Measurements from ENCODE around the gene CTDSPL.
"Not testable (repeated sequence)": the region's sequence is repeated elsewhere in the genome, so short reads cannot be mapped to it uniquely, and the experiment has no call there.

CTDSPL gene

GRCh38 chr3:38018296-38019266 lies 156.9 kb downstream of the CTDSPL start:
- no peak for DNase-seq (ENCODE audit: low read depth in 2 of 2)

DNA sequence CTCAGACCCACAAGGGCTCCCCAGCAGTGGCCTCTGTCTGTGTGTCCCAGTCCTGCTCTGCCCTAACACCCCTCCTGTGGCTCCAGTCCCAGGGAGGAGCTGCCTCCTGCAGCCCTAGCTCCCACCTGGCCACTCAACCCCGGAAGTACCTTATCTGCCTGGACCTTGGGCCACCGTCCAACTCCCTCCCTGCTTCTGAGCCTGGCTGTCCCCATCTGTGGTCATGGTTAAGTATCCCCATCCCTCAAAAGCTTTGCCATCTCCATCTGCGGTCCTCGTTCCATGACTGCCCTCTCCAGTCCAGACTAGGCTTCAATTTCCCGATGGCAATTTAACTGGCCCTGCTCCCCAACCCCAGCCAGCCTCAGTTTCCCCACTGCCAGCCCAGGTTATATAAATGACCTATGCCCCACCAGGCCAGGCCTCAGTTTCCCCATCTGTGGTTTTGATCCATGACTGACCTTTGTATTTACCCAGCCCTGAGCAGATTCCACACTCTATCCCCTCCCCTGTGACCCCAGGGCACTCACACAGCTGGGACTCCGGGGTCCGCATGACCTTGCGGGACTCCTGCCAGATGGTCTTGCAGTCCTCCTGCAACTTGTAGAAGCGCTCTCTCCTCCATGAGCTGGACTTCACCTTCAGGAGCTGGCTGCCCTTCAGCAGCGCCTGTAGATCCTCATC lies 158.1 kb downstream of the CTDSPL start:
- DNase-seq (ENCODE audit: low read depth in 2 of 2), result no peak

DNA sequence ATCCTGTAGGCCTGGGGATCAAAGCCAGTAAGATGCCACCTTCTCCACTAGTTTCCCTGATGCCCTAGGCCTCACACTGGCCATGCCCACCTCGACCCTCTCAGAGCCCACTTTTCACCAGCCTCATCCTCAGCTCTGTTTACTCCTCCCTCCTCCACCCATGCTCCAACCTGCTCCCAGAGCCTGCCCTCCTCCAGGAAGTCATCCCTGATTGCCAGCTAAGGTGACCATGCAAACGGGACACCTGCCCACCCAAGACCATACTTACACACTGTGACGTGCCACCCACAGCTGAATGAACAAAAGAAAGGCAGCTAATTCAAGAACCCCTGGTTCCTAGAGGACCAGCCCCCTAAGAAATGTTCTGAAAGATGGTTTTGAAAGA lies 158.7 kb downstream of the CTDSPL start:
- no peak for DNase-seq (ENCODE audit: low read depth in 2 of 2)

DNA sequence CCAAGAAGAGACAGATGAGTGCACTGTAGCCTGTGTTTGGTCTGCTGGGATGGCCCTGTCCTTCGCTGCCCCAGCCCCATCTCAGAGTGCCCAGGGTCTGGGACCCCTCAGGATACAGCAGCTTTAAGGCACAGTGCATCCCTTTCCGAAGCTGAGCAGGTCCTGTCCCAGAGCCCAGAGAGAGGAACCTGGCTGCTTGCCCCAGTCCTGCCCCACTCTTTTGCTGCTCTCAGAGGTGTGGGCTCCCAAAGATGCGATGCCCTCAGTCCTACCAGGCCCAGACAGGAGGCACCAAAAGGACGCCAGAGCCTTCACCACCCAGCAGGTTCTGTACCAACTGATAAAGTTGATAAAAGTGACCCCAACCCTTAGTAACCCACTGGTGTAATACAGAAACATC lies 159.5 kb downstream of the CTDSPL start:
- DNase-seq (ENCODE audit: low read depth in 2 of 2), result no peak

DNA sequence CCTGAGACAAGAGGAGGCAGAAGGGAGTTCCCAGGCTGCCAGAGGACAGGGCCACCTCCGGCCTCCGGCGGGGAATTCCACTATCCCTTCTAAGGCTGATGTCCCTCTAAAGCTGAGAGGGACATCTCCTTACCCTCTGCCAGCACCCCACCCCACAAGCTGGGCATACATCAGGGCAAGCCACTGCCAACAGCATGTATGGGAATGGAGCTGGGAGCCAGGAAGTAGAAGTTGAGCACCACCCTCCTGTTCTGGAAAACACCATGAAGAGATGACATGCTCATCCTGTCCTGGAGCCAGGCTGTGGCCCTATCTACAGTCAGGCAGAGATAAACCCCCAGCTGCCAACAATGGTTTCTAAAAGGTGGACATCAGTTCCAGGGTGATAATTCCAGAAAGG lies 160.6 kb downstream of the CTDSPL start:
- DNase-seq (ENCODE audit: low read depth in 2 of 2), result no peak

DNA sequence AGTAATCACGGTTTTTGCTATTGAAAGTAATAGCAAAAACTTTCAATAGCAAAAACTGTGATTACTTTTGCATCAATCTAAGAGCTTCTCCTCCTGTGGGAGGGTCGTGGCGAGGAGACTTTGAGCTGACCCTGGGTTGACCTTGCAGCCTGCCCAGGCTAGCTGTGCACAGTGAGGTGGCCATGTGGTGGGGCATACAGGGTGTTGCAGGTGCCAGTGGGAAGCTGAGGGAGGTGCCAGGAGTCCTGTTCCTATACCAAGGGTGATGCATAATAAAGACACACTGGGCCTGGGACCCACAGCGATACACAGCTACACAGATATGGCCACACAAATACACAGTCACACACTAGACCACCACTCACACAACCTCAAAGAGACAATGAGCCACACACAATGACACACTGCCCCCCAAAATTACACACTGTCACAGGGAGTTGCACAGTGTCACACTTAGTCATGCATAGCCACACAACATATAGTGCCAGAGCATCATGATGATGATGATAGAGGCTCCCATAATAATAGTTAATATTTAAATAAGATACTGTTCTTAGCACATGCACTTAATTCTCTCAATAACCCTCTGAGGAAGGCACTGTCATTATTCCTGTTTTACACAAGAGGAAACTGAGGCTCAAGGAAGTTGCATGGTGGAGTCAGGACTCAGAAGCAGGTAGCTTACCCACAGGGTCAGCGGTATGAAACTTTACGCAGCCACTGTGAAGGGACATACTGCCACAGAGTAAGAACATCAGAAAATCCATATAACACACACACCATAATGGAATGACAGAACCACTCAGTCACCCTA lies 161.4 kb downstream of the CTDSPL start:
- no peak for DNase-seq (ENCODE audit: low read depth in 2 of 2)

- DNase-seq (ENCODE audit: low read depth in 2 of 2), result no peak
These were observed 165.2 kb downstream of the CTDSPL start for GRCh38 chr3:38026856-38027255.

DNA sequence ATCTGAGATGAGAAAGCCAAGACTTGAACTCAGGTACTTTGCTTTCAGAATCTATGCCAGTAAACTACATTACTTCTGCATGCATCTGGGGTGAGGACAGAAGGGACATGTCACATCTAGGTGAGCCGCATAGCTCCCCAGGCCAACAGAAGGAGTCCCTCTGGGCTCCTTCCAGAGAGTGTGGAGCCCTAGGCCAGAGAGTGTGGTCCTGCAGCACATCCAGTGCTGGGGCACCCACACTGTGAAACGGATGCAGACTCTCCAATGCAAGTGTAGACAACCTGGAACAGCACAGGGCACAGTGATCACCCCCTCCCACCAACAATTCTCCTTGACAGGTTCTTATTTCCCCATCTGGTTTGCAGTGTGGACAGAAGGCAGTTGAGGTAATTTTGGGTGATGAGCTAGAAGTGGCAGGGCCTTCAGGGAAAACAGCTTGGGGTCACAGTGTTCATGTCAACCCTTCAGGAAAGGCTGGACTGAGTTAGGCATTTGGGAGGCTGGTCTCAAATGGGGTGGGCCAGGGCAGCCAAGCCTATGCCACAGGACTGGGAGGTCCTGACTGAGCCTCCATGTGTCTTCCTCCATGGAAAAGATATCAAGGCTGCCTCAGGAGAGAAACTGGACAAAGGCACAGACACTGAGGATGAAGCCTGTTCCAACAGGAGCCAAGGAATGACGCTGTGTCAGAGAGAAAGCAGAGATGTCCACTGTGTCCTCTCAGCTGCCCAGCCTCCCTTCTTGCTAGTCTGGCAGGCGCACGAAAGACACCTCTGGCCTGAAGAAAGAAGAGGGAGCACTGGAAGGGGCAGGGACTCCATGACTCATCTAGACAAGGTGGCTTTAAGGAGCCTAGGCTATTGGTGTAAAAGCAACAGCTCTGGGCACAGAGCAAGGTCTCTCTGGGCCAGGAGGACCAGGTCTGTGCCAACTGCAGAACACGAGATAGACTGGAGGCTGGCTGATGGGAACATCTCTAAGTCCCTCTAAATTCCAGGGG lies 166.1 kb downstream of the CTDSPL start:
- no peak for DNase-seq (ENCODE audit: low read depth in 2 of 2)

DNA sequence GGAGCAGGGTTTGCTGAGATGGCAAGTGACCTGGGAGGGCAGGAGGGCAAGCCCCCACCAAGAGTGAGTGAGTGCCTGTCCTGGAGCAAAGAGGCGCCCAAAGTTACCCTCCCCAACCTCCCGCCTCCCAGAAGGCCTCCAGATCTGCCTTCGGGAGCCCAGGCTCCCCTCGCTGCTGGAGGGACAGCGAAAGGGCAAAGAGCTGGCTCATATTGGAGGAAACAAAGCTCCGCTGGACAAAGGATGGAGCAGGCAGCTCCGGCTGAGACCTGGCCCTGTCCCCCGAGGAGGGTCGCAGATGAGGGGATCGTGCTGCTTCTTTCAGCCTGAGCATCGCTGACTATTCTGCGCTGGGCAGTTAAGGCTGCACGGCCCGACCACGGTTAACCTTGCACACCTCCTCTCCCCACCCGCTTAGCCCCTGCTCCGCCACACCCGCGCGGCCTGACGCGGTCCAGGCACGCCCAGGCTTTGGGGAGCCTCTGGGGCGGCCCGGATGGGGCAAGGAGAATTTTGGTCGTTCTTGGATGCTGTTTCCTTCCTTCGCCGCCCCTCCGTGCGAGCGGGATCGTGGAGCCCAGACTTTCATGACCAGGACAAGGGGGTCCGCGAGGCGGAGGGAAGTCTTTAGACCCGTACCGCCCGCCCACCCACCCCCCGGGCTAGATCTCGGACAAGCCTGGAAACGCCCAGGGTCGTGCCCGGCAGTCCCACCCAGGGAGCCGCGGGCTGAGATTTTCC lies 167.1 kb downstream of the CTDSPL start:
- no peak for DNase-seq (ENCODE audit: low read depth in 2 of 2)

DNA sequence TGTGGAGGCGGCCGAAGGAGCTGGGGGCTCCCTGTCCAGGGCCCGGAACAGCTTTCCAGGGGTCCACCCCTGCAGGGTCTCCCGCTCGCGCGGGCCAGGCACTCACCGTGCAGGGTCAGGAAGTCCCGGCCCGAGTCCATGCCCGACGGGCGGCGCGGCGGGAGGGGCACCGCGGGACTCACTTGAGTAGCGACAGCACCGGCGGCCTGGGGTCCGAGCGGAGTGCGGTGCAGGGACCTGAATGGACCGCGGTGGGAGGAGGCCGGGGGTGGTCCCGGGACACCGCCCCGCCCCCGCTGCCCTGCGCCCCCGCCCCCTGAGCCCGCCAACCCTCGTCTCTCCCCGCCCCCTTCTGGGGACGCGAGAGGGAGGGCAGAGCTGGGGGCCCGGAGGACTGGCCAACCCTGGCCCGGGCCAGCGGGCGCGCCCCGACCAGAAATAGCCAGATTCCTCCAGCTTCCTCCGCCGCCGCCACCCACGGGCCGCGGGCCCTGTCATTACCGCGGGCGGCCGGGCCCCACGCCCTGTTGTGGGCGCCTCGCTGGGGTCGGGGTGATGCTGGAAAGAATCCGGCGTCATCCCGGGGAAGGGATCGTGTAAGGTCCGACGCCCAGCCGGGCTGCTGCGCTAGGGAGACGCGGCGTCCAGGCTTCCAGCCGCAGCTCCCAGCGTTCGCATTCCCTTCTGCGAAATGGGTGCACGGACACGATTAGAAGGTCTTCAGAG lies 167.9 kb downstream of the CTDSPL start, which contains the start of gene PLCD1:
Gene PLCD1 (minus strand): TSS at position 243 of the 726 bp plus-strand sequence. CDS start 103 bp downstream, at position 140.
- DNase-seq (ENCODE audit: low read depth in 2 of 2), result peak in 1 of 2 donors; percentile 14

DNA sequence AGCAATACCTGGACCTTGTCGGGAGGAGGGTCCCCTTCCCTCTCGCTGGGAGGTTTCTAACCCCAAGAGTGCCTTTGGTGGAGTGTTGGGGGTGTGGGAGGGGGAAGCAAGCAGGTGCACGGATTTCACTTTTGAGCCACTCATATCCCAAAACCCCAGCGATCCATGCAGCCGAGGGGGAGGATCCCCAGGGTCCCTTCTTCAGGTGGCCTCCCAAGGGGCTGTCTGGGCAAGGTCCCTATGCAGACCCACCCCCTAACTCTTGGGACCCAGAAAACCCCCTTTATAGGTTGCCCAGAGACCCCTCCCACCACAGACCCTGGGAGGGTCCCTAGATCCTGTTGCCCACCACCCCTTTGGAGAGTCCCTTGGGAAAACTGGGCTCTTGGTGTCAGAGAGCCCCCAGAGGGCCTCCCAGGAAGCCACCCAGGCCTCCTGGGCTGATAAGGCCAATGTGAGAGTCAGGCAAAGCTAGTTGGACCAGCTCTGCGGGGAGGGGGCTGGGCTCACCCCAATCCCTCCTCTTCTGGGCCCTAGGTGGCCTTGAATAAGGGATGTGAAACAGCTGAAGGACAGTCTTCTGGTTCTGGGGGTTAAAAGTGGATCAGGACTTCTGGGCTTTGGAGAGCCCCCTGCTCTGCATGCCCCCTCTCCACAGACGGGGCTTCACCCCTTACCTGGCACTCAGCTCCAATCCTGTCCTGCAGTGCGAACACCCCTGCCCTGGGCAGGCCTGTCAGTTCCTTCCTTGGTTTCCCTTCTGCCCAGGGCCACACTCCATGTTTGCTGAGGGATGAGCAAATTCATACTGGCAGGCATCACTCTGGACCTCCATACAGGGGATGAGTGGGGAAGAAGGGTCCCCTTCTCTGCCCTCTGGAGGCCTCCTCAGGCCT lies 168.7 kb downstream of the CTDSPL start:
- no peak for DNase-seq (ENCODE audit: low read depth in 2 of 2)

- DNase-seq (ENCODE audit: low read depth in 2 of 2), result peak in 1 of 2 donors; percentile 35
These were observed 169.6 kb downstream of the CTDSPL start for GRCh38 chr3:38031022-38031994.

GRCh38 chr3:38032328-38032865 lies 170.7 kb downstream of the CTDSPL start:
- no peak for DNase-seq (ENCODE audit: low read depth in 2 of 2)

- not testable (repeated sequence) for DNase-seq (ENCODE audit: low read depth in 2 of 2)
These were observed 171.9 kb downstream of the CTDSPL start for GRCh38 chr3:38033586-38033985.

Data from stimulated activated CD8-positive, alpha-beta memory T cell treated with anti-CD3 and anti-CD28 coated beads, Interleukin-2, amount 100 ng/mL, for 1 hour (primary cell).